Pulmonary artery endothelial cell (primary cell): ENCODE results near the gene RNF220. TPM values are rescaled to one million over a fixed set of nuclear protein-coding genes. Genes with fewer than 3 reads are reported as not detected.
A peak's percentile ranks its signal among the peaks of the same experiment; 100 is the strongest.

ENCODE experiments used
- DNase-seq: peaks from one replicate; pipeline ENCODE4 v3.0.0-alpha.2; 2011; ENCODE audit warnings: low read depth, low spot score
- total RNA-seq: library from RNA; depleted of rRNA; stranded (reverse); fragments of >200 nt; gene quantifications from 2 replicates; pipeline ENCODE4 v1.2.3, GENCODE V29; 2014

The RNF220 gene
- total RNA-seq, 1 donor from 2014 or later = 76.7 TPM

DNA sequence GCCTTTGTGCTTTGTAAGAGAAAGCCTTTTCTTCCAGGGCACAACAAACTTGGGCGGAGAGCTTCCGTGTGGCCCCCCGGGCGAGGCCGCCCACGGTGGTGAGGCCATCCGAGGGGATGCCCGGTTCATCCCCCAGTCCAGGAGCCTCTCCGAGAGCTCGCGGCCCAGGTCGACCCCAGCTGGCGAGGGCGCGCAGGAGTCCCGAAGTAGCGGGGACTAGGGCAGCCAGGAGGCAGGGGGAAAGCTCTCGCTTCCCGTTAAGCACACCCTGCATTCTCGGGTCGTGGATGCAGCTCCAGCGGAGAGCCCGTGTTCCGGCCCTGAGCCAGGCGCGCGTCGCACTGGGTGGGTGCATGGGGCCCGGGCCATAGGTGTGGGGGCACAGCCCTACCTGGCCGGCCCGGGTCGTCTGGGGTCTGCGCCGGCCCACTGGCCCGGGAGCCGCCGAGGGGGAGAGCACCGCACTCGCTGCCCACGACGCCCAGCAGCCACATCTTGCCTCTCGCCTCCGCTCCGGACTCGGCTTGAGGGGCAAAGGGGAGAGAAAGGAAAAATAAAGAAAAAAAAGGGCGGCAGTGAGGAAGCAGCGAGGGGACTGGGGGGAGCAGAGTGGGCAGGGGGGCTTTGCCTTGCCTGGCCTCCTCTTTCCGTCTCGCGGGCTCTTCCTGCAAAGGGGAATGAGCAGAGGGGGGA lies 1.8 kb downstream of the RNF220 start:
- no peak for DNase-seq

DNA sequence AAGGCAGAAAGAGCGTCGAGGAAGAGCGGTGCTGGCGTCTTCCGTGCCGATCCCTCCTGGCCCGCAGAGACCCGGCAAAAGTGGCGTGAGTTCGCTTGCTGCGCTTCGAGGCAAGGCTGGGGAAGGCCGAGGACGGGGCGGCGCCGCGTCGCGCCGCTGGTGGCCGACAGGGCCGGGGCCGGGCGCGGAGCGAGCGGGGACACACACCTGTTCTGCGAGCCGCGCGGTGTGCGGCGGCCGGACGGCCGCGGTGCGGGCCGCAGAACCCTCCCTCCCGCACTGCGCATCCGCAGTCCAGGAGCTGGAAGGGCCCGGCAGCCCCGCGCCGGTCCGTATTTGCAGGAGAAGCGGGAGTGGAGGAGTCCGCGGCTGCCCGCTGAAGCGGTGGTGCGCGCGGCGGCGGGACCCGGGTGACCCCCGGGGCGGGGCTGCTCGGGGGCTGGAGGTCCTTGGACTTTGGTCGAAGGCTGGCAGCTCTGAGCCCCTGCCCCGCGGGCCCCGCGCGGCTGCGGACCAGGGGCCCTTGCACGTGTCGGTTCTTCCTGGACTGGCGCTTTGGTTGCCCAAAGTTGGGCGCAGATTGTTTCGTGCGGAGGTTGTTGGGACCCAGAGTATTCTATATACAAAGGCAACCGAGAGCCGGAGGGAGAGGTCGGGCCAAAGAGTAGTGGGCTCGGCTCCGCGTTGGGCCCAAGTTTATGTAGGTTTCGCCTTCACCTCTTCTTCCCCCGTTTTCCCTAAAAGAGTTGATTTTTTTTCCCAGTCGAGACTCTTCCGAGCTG lies 2.6 kb downstream of the RNF220 start:
- no peak for DNase-seq

DNA sequence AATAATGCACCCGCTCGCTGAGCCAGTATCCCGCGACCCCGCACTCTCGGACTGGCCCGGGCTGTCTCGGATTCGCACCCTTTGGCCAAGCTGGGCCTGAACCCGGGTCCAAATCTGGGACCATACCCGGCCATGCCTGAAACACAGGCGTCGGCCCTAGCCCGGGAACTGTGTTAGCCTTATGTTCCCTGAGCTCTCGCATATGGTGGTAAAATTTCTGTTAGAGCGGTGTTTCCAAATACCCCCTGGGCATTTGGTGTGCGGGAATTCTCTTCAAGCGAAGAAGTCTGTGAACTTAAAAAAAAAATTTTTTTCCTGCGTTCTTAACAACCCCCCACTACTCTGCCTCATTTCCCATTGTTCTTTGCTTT lies 3.1 kb downstream of the RNF220 start:
- no peak for DNase-seq

DNA sequence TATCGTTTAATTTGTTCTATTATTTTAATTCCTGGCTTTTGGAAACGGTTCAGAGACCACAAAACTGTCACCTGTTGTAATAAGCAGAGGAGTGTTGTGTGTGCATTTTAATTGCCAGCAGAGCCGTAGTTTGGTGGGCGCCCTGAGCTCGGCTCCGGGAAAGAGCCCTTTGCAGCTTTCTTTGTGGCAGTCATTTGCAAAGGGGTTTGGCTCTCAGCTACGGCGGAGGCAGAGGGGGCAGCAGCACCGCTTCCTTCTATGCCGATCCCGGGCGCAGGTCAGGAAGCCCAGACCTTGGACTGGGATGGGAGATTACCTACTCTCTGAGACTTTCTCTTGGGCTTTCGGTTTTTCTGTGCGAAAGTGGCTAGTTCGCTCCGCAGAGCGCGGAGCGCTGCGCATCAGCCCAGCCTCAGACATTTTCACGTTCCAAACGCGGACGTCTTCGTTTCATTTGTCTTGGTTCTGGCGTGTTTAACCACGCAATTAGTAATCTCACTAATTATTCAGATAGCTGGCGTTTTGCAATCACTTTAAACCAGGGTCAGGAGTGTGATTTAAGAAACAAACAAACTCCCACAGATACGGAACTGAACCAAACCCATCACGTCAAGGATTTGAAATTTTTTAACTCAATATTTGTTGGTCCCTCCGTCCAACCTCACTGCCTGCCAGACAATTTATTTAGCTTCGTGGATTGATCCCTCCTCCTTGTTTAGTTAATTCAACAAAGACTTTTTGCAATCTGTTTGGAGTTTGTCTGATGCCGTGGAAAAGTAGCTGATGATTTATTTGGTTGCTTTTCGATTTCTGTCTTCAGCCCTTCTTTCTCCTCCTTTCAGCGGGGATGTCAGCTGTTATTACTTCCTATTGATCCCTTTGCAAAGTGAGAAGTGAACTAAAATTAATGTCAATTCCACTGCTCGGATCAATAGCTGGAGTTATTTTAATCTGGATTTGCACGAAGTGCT lies 3.9 kb downstream of the RNF220 start:
- DNase-seq = no peak

DNA sequence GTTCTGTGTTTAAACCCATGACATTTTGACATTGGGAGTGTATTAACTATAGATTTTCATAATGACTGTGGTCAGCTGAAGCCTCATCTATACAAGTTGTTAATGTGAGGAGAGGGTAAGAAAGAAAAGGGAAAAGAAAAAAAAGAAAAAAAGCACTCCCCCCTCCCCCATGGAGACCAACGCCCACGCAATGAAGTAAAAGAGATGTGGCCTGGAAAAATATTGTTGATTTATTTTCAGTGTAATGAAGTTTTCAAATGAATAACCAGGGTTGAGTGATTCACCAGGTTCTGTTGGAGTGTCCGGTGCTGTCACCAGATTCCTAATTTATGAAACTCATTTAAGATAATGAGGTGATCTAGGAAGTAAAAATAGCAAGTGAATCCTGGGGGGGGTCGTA lies 4.7 kb downstream of the RNF220 start:
- DNase-seq = no peak

DNA sequence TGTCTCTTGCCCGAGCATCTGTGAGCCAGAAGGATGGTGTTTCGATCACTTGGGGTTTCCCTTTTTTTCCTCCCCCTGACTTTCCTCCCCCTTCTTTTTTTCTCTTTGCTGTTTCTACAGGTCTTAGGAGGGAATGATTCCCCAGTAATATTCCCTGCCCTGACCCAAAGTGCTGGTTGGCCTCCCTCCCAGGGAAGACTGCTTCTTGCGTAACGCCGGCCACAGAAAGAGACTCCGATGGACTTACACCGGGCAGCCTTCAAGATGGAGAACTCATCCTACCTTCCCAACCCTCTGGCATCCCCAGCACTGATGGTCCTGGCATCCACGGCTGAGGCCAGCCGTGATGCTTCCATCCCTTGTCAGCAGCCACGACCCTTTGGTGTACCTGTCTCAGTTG lies 6.8 kb downstream of the RNF220 start:
- no peak for DNase-seq

DNA sequence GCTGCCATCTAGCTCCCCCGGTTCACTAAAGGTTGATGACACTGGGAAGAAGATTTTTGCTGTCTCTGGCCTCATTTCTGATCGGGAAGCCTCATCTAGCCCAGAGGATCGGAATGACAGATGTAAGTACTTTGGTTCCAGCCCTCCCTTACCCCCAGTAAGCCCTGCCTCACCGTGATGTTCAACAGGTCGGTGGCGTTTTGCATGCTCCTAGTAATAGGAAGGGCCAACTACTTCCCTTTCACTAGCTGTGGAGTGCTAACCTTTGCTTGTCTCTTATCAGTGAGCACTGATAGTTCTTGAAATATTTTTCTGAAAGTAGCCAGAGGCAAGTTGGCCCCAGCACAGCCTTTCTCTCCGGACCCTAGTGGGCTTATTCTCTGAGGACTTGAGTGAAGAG lies 7.5 kb downstream of the RNF220 start:
- DNase-seq = no peak

DNA sequence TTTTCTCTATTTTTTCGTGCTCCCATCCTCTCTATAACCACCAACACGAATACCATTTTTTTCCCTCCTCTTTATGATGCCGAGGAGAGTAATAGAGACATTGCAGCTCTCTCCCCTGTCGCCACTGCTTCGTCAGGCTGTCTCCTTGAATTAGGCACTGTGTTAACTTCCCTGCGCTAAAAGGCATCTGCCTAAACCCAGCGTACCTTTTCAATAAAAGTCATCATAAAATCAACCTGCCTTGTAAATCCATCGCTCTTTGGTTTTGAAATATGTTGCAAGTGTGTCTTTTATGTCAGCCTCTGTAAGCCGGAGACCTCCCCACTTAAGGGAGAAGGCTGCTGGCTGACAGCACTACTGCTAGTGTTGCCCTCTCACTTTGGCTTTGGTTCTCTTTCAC lies 8.7 kb downstream of the RNF220 start:
- no peak for DNase-seq

DNA sequence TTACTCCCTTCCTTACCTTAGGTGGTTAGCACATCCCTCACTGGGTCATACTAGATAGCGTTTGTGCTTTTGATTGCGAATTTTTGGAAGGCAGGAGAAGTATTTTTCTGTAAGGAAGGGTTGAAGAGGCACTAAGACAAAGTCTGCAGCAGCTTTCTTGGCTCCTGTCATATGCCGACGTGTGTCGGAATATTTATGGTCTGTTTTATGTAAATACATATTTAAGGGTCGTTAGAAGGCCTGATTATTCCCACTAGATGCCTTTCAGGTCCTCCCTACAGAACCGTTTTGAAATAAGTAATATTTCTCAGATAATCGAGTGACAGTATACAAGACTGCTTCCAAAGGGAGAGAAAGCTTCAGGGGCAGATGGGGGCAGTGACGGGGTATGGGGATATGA lies 10.0 kb downstream of the RNF220 start:
- no peak for DNase-seq

DNA sequence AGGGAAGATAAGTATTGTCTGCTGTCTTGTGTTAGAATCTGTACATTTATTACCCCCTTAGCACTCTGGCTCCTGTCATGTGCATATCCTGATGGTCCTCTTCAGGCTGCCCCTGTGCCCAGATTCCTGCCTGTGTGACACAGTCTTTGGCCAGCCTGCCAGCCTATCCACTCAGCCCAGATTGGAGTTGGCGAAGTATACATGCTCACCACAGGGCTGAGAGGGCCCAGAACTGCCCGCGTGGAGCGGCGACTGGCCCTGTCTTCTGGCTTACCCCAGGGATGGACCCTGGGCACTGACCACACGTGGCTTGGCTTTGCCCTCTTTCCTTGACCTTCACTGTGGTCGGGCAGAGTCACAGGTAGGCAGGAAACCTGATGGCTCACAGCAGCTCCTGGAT lies 11.4 kb downstream of the RNF220 start:
- DNase-seq = no peak

DNA sequence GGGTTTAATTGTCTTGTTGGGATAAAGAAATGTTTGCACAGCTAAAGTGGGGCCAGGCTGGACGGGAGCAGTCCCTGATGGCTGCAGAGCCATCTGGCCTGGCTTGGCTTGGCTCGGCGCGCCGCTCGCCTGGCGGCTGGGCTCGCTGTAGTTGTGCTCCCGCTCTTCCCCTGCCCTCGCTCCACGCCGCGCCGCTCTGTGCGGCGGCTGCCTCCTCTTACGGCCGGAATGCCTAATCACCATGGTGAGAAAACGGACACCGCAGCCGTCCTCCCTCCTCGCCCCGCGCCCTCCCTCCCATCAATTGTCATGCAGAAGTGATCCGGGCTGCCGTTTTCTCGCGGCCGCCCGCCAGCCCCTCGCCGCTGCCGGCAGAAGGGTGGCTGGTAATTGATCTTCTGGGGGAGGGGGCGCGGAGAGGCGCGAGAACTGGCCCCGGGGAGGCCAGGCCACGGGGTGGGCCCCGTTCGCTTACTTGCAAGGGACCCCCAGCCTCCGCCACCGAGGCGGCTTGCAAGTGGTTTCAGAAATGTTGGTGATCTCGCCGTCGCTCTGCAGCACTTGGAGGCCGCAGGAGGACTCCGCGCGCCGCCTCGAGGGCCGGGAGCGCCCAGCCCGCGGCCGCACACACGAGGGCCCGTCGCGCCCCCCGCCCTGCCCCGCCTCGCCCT lies 12.4 kb downstream of the RNF220 start:
- no peak for DNase-seq

DNA sequence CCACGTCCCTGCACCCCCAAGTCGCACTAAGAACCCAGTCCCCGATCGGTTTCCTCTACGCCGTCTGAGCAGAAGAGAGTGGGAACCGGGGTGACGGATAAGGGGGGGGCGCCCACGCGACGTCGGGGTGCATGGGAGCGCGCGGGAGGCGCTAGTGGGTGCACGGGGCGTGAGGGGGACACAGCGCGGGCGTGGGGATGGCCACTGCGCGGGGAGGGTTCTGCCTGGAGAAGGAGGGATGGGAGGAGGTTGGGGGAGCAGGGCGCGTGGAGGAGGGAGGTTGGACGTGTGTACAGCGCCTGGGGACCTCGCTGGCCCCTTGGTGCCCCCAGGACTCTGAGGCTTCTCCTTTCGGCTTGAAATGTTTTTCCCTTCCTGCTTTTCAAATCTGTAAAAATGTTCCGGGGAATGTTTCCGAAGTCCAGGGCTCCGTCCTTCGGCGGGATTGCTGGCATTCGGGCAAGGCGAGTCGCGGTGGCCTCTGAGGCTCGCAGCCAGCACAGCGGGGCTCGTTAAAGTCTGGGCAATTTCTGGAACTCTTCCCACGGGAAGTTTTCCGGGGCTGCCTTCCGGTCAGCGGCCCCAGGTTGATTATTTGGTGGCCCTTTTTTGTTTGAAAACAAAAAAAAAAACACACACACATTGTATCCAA lies 13.1 kb downstream of the RNF220 start:
- DNase-seq = no peak

DNA sequence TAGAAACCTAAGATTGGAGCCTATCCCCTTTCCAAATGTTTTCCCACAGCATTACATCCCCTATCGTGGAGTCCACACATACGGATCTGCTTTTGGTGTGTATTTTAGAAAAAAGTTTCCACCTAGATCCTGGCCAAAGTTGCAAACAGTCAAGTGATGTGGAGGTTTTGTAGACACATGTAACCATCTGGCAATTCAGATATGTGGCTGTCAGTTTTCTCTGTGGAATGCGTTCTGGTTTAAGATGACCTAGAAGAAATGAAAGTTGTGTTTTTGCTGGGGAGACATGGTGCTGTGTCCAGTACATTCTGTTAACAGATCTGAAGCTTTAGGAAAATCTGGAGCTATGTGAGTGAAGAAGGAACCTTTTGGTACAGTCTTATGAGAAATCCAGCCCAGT lies 14.8 kb downstream of the RNF220 start:
- DNase-seq = no peak

DNA sequence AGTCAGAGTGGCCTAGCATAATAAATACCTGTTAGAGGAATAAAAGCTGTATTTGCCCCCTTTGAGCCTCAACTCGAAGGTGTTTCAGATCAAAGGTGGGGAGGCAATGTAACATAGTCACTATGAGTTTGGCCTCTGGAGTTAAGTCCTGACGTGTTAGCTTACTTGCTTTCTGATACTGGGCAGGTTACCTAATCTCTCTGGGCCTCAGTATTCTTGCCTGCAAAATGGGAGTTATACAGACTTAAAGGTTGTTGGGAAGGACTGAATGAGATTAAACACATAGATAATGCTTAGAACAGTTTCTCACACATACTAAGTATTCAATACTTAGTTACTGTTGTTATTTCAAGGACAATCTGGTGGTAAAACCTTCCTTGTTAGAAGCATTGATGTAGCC lies 15.5 kb downstream of the RNF220 start:
- DNase-seq = no peak

DNA sequence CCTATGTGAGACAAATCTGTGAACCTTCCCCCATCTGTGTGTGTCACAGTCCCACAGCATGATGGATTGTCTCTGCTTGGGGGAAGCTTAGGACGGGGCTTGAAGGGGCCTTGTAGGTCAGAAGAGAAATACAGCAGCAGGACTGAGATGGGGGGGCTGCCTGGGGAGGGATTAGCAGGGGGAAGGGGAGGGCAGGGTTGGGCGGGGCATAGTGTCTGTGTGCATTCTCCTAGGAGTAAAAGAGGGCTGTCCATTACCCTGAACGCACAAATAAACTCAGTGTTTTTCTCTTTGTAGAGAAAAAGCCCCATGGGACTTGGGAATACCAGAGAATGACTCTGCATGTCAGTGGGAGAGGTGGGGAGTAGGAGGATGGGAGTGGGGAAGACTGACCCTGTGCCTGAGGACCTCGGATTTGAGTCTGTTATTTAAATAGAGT lies 16.4 kb downstream of the RNF220 start:
- no peak for DNase-seq

DNA sequence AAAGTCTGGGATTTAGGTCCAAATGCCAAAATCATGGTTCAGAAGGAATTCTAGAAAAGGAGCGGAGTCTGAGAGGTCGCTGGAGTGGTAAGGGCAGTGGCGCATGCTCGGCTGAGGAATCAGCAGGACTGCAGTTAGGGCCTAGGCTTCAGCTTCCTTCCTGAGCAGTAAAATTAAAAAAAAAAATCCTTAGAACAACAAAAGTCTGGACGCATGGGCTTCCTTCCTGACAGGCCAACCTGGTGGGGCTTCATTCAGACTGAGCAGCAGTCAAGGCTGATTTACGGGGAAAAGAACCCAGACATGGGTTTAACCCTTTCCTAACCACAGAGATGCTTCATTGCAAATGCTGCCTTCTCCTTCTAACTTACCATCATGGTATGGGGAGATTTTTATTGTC lies 17.1 kb downstream of the RNF220 start:
- peak; percentile 29 for DNase-seq

DNA sequence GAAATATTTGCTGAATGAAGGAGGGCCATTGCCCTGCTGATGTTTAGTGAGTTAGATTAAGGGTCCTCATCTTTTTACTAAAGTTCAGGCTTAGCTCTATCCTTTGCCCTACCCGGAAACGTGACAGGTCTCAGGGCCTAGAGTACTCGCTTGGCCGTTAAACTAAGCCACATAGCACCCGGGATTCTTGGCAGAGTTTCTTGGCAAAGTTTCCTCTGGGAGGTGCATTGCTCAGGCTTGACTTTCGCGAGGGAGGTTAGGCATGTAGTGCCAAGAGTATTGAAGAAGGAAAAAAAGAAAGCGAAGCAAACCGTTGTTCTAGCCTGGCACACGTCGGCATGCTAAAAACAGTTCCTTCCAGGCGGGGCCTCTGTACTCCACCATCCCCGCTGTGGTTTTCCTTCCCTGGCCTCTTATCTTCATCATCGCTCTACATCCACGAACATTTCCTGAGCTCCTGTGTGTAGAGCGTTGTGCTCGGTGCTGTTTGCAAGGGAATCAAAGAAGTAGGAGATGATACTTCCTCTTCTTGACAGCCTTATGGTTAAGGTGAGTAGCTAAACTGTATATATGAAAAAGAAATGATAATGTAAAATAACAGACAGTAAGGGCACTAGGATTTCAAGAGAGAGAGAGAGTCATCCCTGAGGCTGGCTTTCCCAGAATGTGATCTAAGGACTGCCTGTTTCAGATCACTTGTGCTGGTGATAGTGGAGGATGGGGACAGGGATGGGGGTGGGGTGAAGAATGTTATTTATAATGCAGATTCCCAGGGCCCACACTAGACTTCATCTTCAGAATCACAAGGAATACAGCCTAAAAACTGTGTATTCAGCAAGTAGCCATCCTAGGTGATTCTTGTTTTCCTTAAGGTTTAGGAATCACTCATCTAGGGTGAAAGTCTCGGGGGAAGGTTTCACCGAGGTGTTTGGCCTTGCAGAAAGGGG lies 18.8 kb downstream of the RNF220 start:
- DNase-seq = no peak

DNA sequence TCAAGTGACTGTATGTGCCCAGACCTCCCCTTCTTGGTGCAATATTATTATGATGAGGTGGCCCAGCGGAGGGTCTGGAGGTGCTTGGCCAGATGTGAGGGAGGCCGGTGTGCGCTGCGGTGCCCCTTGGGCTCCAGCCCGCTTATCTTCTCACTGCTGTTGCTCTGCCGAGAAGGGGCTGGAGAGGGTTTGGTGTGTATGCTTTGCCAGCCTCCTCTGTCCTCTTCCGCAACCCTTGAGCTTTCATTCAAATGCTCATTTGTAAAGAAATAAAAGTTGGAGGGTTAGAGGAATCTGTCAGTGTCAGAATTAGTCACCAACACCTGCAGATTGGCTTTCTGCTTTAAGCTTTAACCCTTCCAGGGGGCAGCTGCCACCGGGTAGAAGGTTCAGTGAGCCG lies 19.7 kb downstream of the RNF220 start:
- no peak for DNase-seq

DNA sequence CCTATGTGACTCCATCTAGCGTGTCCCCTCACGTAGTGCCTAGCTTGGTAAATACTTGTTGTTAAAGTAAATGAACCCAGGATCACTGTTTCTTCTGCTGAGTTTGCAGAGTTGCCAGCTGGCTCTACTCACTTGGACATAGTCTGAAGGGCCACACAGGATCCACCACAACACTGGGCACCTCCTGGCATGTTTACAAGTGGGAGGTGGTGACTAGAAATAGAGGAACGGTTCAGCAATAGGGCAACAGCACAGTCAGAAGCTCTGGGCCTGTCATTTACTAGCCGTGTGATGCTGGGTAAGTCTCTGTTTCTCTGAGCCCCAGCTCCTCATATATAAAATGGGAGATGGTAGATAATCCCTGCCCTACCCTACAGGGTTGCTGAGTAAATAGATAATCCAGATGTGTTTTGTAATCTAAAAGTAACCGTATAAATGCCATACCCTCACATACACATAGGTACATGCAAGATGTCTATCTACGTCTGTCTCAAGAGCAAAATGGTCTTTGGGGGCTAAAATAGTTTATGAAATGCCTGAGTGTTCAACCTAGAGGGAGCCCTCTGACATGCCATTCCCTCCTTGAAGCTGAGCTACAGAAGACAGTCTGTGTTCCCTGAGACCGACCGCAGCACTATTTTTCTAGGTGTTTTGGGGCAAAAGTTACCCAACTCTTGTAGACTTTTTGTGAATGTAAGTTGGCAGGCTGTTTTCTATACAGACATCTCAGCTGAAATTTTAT lies 20.5 kb downstream of the RNF220 start:
- no peak for DNase-seq
